Right lobe of liver (tissue), 6 donors: ENCODE data around the gene SORL1-AS1.

Source experiments
- ATAC-seq, 4 donors: fragments of 200-7000 bp; cut with Tn5 transposase; one replicate each; pipeline ENCODE4 v1.9.1; 2020; ENCODE audit warnings: mild to moderate bottlenecking in 4 of 4, moderate library complexity in 4 of 4
- DNase-seq, 3 donors: peaks; one replicate each; pipeline ENCODE4 v3.0.0-alpha.2; 2020
- H3K27ac ChIP-seq, 3 donors: fragments of 200-600 bp; one replicate each; pipeline ENCODE4 v1.8.0; 2022
- H3K27me3 ChIP-seq, 2 donors: fragments of 200-600 bp; one replicate each; pipeline ENCODE4 v1.8.0; 2022
- H3K36me3 ChIP-seq, 4 donors: fragments of 200-600 bp; sonication (generic) in 1 of 4; one replicate each; pipeline versions ENCODE4 v1.5.1 to v1.8.0; 2017 to 2022; ENCODE audit warnings: control low read depth in 1 of 4
- H3K4me1 ChIP-seq, 4 donors: fragments of 200-600 bp; sonication (generic) in 1 of 4; one replicate each; pipeline versions ENCODE4 v1.5.1 to v1.8.0; 2017 to 2022; ENCODE audit warnings: control low read depth in 1 of 4
- H3K4me3 ChIP-seq, 3 donors: fragments of 200-600 bp; one replicate each; pipeline ENCODE4 v1.8.0; 2022
- H3K9me3 ChIP-seq, 4 donors: fragments of 200-600 bp; sonication (generic) in 1 of 4; one replicate each; pipeline versions ENCODE4 v1.5.1 to v1.8.0; 2017 to 2022; ENCODE audit warnings: control low read depth in 1 of 4
- POLR2A ChIP-seq: fragments of 450-650 bp; IDR thresholded peaks from one replicate; pipeline ENCODE4 v1.6.1; 2017; ENCODE audit warnings: antibody characterized with exemption, mild to moderate bottlenecking
- WGBS: methylation state at CpG from one replicate; pipeline ENCODE4 v1.1.6; 2018; ENCODE audit warnings: low coverage, low lambda C conversion rate; ENCODE audit not compliant: insufficient coverage; ENCODE audit errors: missing lambda C conversion rate; 5-methylcytosine and 5-hydroxymethylcytosine counted together
- intact Hi-C, 2 donors: fragments of 100-400 bp; cut with DNase I; formaldehyde crosslinking; loops; one replicate each; pipeline versions ENCODE4 v1.11.2 to v1.14.1; 2022
- TF ChIP-seq, protein P1 (sequence below), 4 donors: fragments of 200-600 bp in 3 of 4; fragments of 450-650 bp in 1 of 4; IDR thresholded peaks; one replicate each; pipeline versions ENCODE4 v1.5.1 to v1.8.0; 2016 to 2022; ENCODE audit warnings: antibody characterized with exemption in 4 of 4, mild to moderate bottlenecking in 2 of 4
- donor health status: DM: no; HTN: yes; CAD: no.
- donor health status: DM: no; HTN: no; CAD: no.
- donor health status: DM: no; HTN: no; CAD: no.
- donor health status: DM: no; HTN: yes; CAD: no.
- donor health status: DM: no; HTN: yes; CAD: no.

SORL1-AS1 gene

GRCh38 chr11:121437686-121438078, 15.1 kb downstream of the SORL1-AS1 start:
- ATAC-seq (peak; percentile 33 to 50 (median 38)), DNase-seq (no peak)
- no peaks in the 10 kb centered on the region for H3K36me3 ChIP-seq
- 61% methylated on average over 4 of the region's 4 CpGs for WGBS
- no peak overlapping the region for H3K4me3 ChIP-seq
- no peaks in the 10 kb centered on the region for H3K27me3 ChIP-seq
- H3K9me3 ChIP-seq = no peaks in the 10 kb centered on the region
- no peak overlapping the region for H3K27ac ChIP-seq
- TF ChIP-seq POLR2A = no peak
- TF ChIP-seq, protein P1, sequence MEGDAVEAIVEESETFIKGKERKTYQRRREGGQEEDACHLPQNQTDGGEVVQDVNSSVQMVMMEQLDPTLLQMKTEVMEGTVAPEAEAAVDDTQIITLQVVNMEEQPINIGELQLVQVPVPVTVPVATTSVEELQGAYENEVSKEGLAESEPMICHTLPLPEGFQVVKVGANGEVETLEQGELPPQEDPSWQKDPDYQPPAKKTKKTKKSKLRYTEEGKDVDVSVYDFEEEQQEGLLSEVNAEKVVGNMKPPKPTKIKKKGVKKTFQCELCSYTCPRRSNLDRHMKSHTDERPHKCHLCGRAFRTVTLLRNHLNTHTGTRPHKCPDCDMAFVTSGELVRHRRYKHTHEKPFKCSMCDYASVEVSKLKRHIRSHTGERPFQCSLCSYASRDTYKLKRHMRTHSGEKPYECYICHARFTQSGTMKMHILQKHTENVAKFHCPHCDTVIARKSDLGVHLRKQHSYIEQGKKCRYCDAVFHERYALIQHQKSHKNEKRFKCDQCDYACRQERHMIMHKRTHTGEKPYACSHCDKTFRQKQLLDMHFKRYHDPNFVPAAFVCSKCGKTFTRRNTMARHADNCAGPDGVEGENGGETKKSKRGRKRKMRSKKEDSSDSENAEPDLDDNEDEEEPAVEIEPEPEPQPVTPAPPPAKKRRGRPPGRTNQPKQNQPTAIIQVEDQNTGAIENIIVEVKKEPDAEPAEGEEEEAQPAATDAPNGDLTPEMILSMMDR (IDR thresholded peaks at IDR 0.05) = no peak
- intact Hi-C loops = no loop called here
- peaks cover 0 to 12% (median 0%) of the 10 kb centered on the region in 4 donors for H3K4me1 ChIP-seq

DNA sequence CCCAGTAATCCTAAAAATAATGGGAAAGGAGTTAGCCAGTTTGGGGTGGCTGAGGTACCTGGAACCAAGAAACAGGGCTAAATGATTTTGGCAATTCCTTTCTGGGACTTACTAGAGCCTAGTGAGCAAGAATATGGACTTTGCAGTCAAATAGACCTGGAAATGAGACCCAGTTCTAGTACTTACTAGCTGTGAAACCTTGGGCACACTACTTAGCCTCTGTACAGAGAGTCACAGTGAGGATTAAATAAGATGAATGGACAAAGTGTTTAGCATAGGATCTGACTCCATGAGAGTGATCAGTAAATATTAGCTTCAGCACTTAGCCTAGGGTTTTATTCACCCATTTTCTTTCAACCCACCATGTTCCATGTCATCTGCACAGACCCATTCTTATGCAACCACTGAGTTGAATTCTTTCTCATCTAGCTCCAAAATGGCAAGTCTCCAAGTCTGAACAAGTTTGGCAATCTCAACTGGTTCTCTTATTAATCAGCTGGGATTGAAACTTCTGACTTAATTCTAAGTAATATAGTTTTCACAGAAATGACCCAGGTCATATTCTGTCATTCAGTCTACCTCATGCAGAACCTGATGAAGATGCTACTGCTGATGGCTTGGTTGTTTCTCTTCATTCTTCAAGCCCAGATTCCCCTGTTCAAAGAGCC, 15.6 kb downstream of the SORL1-AS1 start:
- TF ChIP-seq, protein P1 (IDR thresholded peaks at IDR 0.05) = no peak
- no peak for TF ChIP-seq POLR2A
- Histone ChIP-seq H3K9me3 (no peaks in the 10 kb centered on the region), H3K4me1 (peaks cover 0 to 12% (median 0%) of the 10 kb centered on the region in 4 donors), H3K27ac (peak overlapping the region in 1 of 3 donors; percentile 6), H3K27me3 (no peaks in the 10 kb centered on the region), H3K4me3 (no peak overlapping the region), H3K36me3 (no peaks in the 10 kb centered on the region)
- ATAC-seq = peak; percentile 65 to 84 (median 78)
- no peak for DNase-seq
- intact Hi-C loops = no loop called here

DNA sequence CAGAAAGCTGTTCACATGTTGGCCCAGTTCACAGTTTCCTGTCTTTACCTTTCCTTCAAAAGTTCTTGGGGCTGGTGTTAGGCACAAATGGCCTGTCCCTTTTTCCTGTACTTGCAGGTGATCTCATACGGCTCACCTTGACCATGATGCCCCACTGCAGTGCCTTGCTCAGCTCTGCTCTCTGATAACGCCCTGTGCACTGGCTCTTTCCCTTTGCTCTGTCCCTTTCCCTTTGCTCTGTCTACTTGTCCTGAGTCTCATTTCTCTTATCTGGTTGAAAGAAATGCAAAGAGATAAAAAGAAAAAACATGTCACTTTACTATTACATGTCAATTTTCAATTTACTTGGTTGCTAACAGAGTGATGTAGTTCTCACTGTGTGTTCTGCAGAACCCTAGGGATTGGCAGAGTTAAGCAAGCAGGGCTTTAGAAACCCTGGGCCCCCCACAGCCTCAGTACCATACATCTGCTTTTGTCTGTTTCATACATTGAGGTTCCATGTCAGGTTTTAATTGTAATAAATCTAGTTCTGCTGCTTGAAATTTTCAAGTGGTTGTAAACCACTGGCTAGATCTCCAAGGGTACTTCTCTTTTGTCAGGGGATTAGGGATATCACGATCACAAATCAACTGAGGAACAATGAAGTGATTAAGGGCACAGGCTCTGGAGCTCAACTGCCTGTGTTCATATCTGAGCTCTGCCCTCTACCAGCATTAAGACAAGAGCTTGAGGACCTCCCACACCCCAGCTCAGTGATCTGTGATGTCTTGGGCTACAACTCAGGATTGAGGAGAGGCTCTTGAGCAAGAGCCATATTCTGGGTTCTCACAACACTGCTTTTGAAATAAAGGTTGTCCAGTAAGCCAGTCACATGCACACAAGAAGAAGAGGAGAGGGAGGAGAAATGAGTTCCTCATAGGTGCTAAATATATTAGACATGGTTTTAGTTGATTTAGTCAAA, 16.9 kb downstream of the SORL1-AS1 start:
- DNase-seq (no peak), ATAC-seq (peak in 3 of 4 donors; percentile 31 to 44 (median 31))
- Histone ChIP-seq H3K36me3 (no peaks in the 10 kb centered on the region), H3K9me3 (no peaks in the 10 kb centered on the region), H3K4me1 (peaks cover 0 to 12% (median 0%) of the 10 kb centered on the region in 4 donors), H3K4me3 (no peak overlapping the region), H3K27me3 (no peaks in the 10 kb centered on the region), H3K27ac (no peak overlapping the region)
- WGBS = 81% methylated on average over 3 of the region's 3 CpGs
- no peak for TF ChIP-seq POLR2A
- TF ChIP-seq, protein P1 (IDR thresholded peaks at IDR 0.05) = no peak
- intact Hi-C loops = no loop called here

DNA sequence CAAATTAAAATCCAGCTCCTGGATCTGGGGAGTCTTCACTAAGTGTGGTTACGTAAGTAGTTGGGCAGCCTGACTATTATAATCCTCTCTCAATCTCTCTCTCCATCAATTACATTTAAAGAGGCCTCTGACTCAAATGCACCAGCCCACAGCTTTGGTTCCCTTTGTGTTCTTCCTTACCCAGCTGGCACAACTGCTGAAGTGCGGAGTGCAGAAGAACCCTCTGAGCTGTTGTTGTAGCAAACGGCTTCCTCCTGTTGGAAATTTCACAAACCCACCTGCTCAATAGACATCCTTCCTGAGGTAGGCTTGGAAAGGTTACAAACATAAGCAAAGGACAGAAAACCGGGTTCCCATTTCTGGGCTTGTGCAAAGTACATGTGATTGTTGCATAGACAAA, 17.6 kb downstream of the SORL1-AS1 start:
- no peaks in the 10 kb centered on the region for H3K9me3 ChIP-seq
- H3K4me3 ChIP-seq = no peak overlapping the region
- no peak overlapping the region for H3K27ac ChIP-seq
- no peak for ATAC-seq
- 68% methylated on average over 3 of the region's 4 CpGs for WGBS
- H3K27me3 ChIP-seq = no peaks in the 10 kb centered on the region
- DNase-seq = no peak
- H3K36me3 ChIP-seq = no peaks in the 10 kb centered on the region
- TF ChIP-seq, protein P1 (IDR thresholded peaks at IDR 0.05) = no peak
- TF ChIP-seq POLR2A = no peak
- intact Hi-C loops = no loop called here
- H3K4me1 ChIP-seq = peaks cover 0 to 12% (median 0%) of the 10 kb centered on the region in 4 donors
